IMR-90 (cell line): Measurements from ENCODE around the gene NR2F1. TPM values are rescaled to one million over a fixed set of nuclear protein-coding genes. Genes with fewer than 3 reads are reported as not detected.

Experiments used
- ATAC-seq: fragments of 200-7000 bp; cut with Tn5 transposase; 2 replicates; pipeline ENCODE4 v1.9.1; 2020; ENCODE audit warnings: low read depth, mild to moderate bottlenecking, moderate library complexity
- BruUV-seq: library from RNA; stranded (reverse); fragments of 400-500 nt; replicated peaks from 2 replicates; lab custom pipeline; 2021; lab: Mats Ljungman, UMichigan
- CTCF ChIA-PET: fragments of 300-600 bp; formaldehyde crosslinking; extraction: SDS; loops from one replicate; lab custom pipeline; 2021; ENCODE audit warnings: antibody characterized with exemption; lab: Yijun Ruan, JAX
- POLR2A ChIA-PET: fragments of 300-600 bp; sonication (Branson Sonifier 250); formaldehyde crosslinking; loops from one replicate; lab custom pipeline; 2022; ENCODE audit warnings: antibody characterized with exemption; ENCODE audit not compliant: unreplicated experiment; lab: Charles Lee
- DNase-seq: peaks from one replicate; pipeline ENCODE4 v3.0.0; 2013
- H2AFZ ChIP-seq: replicated peaks from 2 replicates; pipeline ENCODE3; 2013; ENCODE audit warnings: low read length, mild to moderate bottlenecking; ENCODE audit not compliant: poor library complexity
- H2AK5ac ChIP-seq: 2 replicates; pipeline ENCODE4 v1.6.1; 2013; ENCODE audit warnings: low read depth, low read length, inconsistent platforms
- H2AK9ac ChIP-seq: replicated peaks from 2 replicates; pipeline ENCODE3; 2013; ENCODE audit warnings: mild to moderate bottlenecking, low read depth, low read length, moderate library complexity; ENCODE audit not compliant: poor library complexity
- H2BK120ac ChIP-seq: 2 replicates; pipeline ENCODE4 v1.6.1; 2013; ENCODE audit warnings: low read depth, low read length, inconsistent platforms
- H2BK15ac ChIP-seq: 3 replicates; pipeline ENCODE4 v1.6.1; 2013; ENCODE audit warnings: low read depth, low read length, inconsistent platforms
- H2BK20ac ChIP-seq: 2 replicates; pipeline ENCODE4 v1.6.1; 2013; ENCODE audit warnings: low read depth, mild to moderate bottlenecking, inconsistent platforms, low read length, moderate library complexity
- H2BK5ac ChIP-seq: 2 replicates; pipeline ENCODE4 v1.6.1; 2013; ENCODE audit warnings: mild to moderate bottlenecking, low read depth, low read length, inconsistent platforms; ENCODE audit not compliant: poor library complexity, severe bottlenecking
- H3K14ac ChIP-seq: replicated peaks from 2 replicates; pipeline ENCODE4 v1.6.1; 2013; ENCODE audit warnings: low read depth, low read length, inconsistent platforms
- H3K18ac ChIP-seq: 2 replicates; pipeline ENCODE4 v1.6.1; 2013; ENCODE audit warnings: low read depth, low read length, control low read depth
- H3K23ac ChIP-seq: 2 replicates; pipeline ENCODE4 v1.6.1; 2013; ENCODE audit warnings: low read depth, low read length, inconsistent platforms
- H3K27ac ChIP-seq: 2 replicates; pipeline ENCODE4 v1.5.1; 2013; ENCODE audit warnings: mild to moderate bottlenecking, control low read depth, low read length; ENCODE audit not compliant: insufficient read depth
- H3K27me3 ChIP-seq: 2 replicates; pipeline ENCODE4 v1.6.1; 2013; ENCODE audit warnings: low read length; ENCODE audit not compliant: control insufficient read depth, insufficient read depth
- H3K36me3 ChIP-seq: 2 replicates; pipeline ENCODE4 v1.6.1; 2013; ENCODE audit warnings: low read length, mixed read lengths; ENCODE audit not compliant: control insufficient read depth, insufficient read depth
- H3K4ac ChIP-seq: 2 replicates; pipeline ENCODE4 v1.6.1; 2013; ENCODE audit warnings: low read depth, low read length, inconsistent platforms
- H3K4me1 ChIP-seq: 2 replicates; pipeline ENCODE4 v1.6.1; 2013; ENCODE audit warnings: low read length, mixed read lengths; ENCODE audit not compliant: control insufficient read depth, insufficient read depth
- H3K4me2 ChIP-seq: 2 replicates; pipeline ENCODE4 v1.6.1; 2013; ENCODE audit warnings: low read depth, mild to moderate bottlenecking, control low read depth, low read length, moderate library complexity
- H3K4me3 ChIP-seq: 2 replicates; pipeline ENCODE4 v1.5.1; 2013; ENCODE audit warnings: low read depth, mild to moderate bottlenecking, control low read depth, low read length, moderate library complexity; ENCODE audit not compliant: insufficient read depth
- H3K56ac ChIP-seq: 2 replicates; pipeline ENCODE4 v1.6.1; 2013; ENCODE audit warnings: low read length, inconsistent platforms; ENCODE audit not compliant: insufficient read depth; ENCODE audit errors: extremely low read depth
- H3K79me1 ChIP-seq, 2 experiments: 2 replicates each; pipeline ENCODE4 v1.6.1; 2013; ENCODE audit warnings: low read length in 2 of 2, inconsistent platforms in 1 of 2, low read depth in 1 of 2
- H3K9ac ChIP-seq: 2 replicates; pipeline ENCODE4 v1.6.1; 2013; ENCODE audit warnings: low read depth, low read length, control low read depth
- H3K9me1 ChIP-seq: 2 replicates; pipeline ENCODE4 v1.6.1; 2013; ENCODE audit warnings: low read length, inconsistent platforms; ENCODE audit not compliant: insufficient read depth
- H3K9me3 ChIP-seq: 2 replicates; pipeline ENCODE4 v1.6.1; 2013; ENCODE audit warnings: low read length; ENCODE audit not compliant: control insufficient read depth, insufficient read depth
- H4K20me1 ChIP-seq: 2 replicates; pipeline ENCODE4 v1.6.1; 2013; ENCODE audit warnings: low read length, inconsistent platforms; ENCODE audit not compliant: insufficient read depth
- H4K5ac ChIP-seq: 2 replicates; pipeline ENCODE4 v1.6.1; 2013; ENCODE audit warnings: mild to moderate bottlenecking, low read depth, low read length, control low read depth
- H4K8ac ChIP-seq, 2 experiments: 2 replicates each; pipeline ENCODE4 v1.6.1; 2013; ENCODE audit warnings: low read depth in 2 of 2, low read length in 2 of 2, control low read depth in 1 of 2, inconsistent platforms in 1 of 2
- H4K91ac ChIP-seq: 2 replicates; pipeline ENCODE4 v1.6.1; 2013; ENCODE audit warnings: low read depth, low read length, inconsistent platforms; ENCODE audit not compliant: insufficient read depth
- BHLHE40 ChIP-seq: fragments of 150-350 bp; IDR thresholded peaks from 2 replicates; pipeline ENCODE4 v1.6.1; 2016; ENCODE audit warnings: mild to moderate bottlenecking, low read depth, low read length
- CTCF ChIP-seq: conservative IDR thresholded peaks from 2 replicates; pipeline ENCODE4 v1.5.1; 2012; ENCODE audit warnings: mild to moderate bottlenecking, low read depth, low read length, improper control_type of control experiment
- MAFK ChIP-seq: IDR thresholded peaks from 2 replicates; pipeline ENCODE4 v1.6.1; 2012; ENCODE audit warnings: low read depth, low read length, improper control_type of control experiment
- RFX5 ChIP-seq: IDR thresholded peaks from 2 replicates; pipeline ENCODE4 v1.8.0; 2012; ENCODE audit warnings: low read depth, mild to moderate bottlenecking, low read length, moderate library complexity
- WGBS, 2 experiments: methylation state at CpG; one replicate each; pipeline versions ENCODE4 v1.1.5 to v1.1.7; 2013; ENCODE audit warnings: missing lambda C conversion rate in 2 of 2; ENCODE audit not compliant: insufficient read length in 1 of 2; ENCODE audit errors: extremely low coverage in 2 of 2; 5-methylcytosine and 5-hydroxymethylcytosine counted together
- dilution Hi-C: fragments of 300-500 bp; cut with HindIII; formaldehyde crosslinking; loops from one replicate; pipeline ENCODE4 v1.14.3; 2018; ENCODE audit warnings: low sequenced_read_pairs; ENCODE audit not compliant: unreplicated experiment
- in situ Hi-C: fragments of 300-500 bp; cut with MboI; formaldehyde crosslinking; loops from 3 replicates; pipeline ENCODE4 v1.14.3; 2019; ENCODE audit warnings: low sequenced_read_pairs, inconsistent platforms, mixed read lengths
- intact Hi-C: fragments of 100-400 bp; cut with micrococcal nuclease; formaldehyde crosslinking; loops from 2 replicates; pipeline ENCODE4 v1.10.0; 2022
- polyA plus RNA-seq, 3 experiments: library from polyadenylated mRNA; depleted of rRNA; stranded (reverse); fragments of >200 nt; gene quantifications; 2 replicates each; pipeline ENCODE4 v1.2.3, GENCODE V29; 2012; ENCODE audit warnings: low replicate concordance in 1 of 3
- total RNA-seq: library from RNA; depleted of rRNA; stranded (reverse); fragments of >200 nt; gene quantifications from 2 replicates; pipeline ENCODE4 v1.2.3, GENCODE V29; 2012

NR2F1 gene
- total and polyA plus RNA-seq, 2 of the 4 experiments (the other 2 are of a cell fraction): 19.0 to 160 TPM

GRCh38 chr5:93604644-93605515 lies 21.9 kb downstream of the NR2F1 start:
- Histone ChIP-seq H3K56ac (no peak overlapping the region), H3K79me1 (peaks cover 3 to 27% of the 10 kb centered on the region in 2 experiments; a peak in 3 of 4 replicates), H3K4ac (0 out of 2 replicates have a peak overlapping the region, but pooled peaks have one; percentile 8), H4K5ac (no peak overlapping the region), H3K9me1 (0 out of 2 replicates have a peak, but pooled peaks cover 2% of the 10 kb centered on the region), H3K27ac (no peak overlapping the region), H3K4me2 (peak overlapping the region; percentile 45; the same call in 1 of the 2 replicates), H4K8ac (0 out of 4 replicates have a peak overlapping the region, but pooled peaks of 1 of the 2 experiments have one; percentile 62), H2AK5ac (no peak overlapping the region), H2BK5ac (no peak overlapping the region), H3K18ac (no peak overlapping the region), H3K36me3 (no peaks in the 10 kb centered on the region), H3K23ac (no peak overlapping the region; the same call in 1 of the 2 replicates), H3K14ac (no peak overlapping the region), H2AFZ (no peak overlapping the region), H3K9me3 (no peaks in the 10 kb centered on the region), H2AK9ac (no peak overlapping the region), H3K4me3 (no peak overlapping the region; the same call in 1 of the 2 replicates), H3K4me1 (peaks cover 10% of the 10 kb centered on the region), H2BK120ac (no peak overlapping the region), H3K9ac (no peak overlapping the region), H4K20me1 (0 out of 2 replicates have a peak, but pooled peaks cover 4% of the 10 kb centered on the region), H2BK15ac (no peak overlapping the region), H3K27me3 (peaks cover 3% of the 10 kb centered on the region; the same call in 1 of the 2 replicates), H2BK20ac (no peak overlapping the region), H4K91ac (no peak overlapping the region)
- POLR2A ChIA-PET: interaction anchor here (0.6 to 0.8 kb wide), 3 partner anchors 16 to 1158 kb away, joined by 3 to 5 read pairs (median 3); no protein-coding TSS in a partner anchor
- WGBS, 2 experiments: no CpG with 5 or more reads among the region's 10 CpGs
- no TSS peak for BruUV-seq
- dilution Hi-C loops: no loop called here
- ATAC-seq: no peak
- no peak for TF ChIP-seq MAFK
- no peak for TF ChIP-seq CTCF
- TF ChIP-seq RFX5: no peak
- no peak for TF ChIP-seq BHLHE40
- in situ Hi-C loops: loop anchor here (5.0 kb wide), 1 partner anchor 187 kb away; no protein-coding TSS in a partner anchor
- CTCF ChIA-PET: no interaction called here
- intact Hi-C loops: loop anchor here (5.0 to 10.0 kb wide), 6 partner anchors 287 to 1087 kb away; partner anchors contain the start of genes KIAA0825 and SLF1
- no peak for DNase-seq
